Natural killer cell (primary cell): ENCODE data around the gene POR. TPM values are rescaled to one million over a fixed set of nuclear protein-coding genes. Genes with fewer than 3 reads are reported as not detected.

Source experiments
- ATAC-seq, 3 donors: fragments of 150-1000 bp in 2 of 3; fragments of 200-7000 bp in 1 of 3; cut with Tn5 transposase; 1 replicate in 1 of 3; 2 replicates in 2 of 3; pipeline ENCODE4 v1.10.0; 2021; ENCODE audit warnings: mild to moderate bottlenecking in 2 of 3, moderate library complexity in 2 of 3
- DNase-seq, 2 donors: peaks; one replicate each; pipeline versions ENCODE4 v3.0.0 to v3.0.0-alpha.2; 2013 to 2021; ENCODE audit warnings: mixed read lengths in 1 of 2
- H3K27ac ChIP-seq: one replicate; pipeline ENCODE4 v1.5.1; 2013; ENCODE audit warnings: mild to moderate bottlenecking, low read length
- H3K27me3 ChIP-seq: one replicate; pipeline ENCODE4 v1.6.1; 2013; ENCODE audit warnings: low read length; ENCODE audit not compliant: control insufficient read depth, insufficient read depth
- H3K36me3 ChIP-seq: one replicate; pipeline ENCODE4 v1.6.1; 2013; ENCODE audit warnings: low read length; ENCODE audit not compliant: control insufficient read depth, insufficient read depth
- H3K4me1 ChIP-seq: one replicate; pipeline ENCODE4 v1.6.1; 2013; ENCODE audit warnings: low read length; ENCODE audit not compliant: control insufficient read depth, insufficient read depth
- H3K4me3 ChIP-seq: one replicate; pipeline ENCODE4 v1.5.1; 2013; ENCODE audit warnings: low read length
- H3K9me3 ChIP-seq: one replicate; pipeline ENCODE4 v1.6.1; 2013; ENCODE audit warnings: low read length; ENCODE audit not compliant: control insufficient read depth, insufficient read depth
- H3K27ac Mint-ChIP-seq, 2 donors: one replicate each; pipeline ENCODE4 v1.8.0; 2022; ENCODE audit warnings: mild to moderate bottlenecking in 2 of 2, mixed read lengths in 2 of 2, moderate library complexity in 1 of 2
- H3K27me3 Mint-ChIP-seq, 2 donors: one replicate each; pipeline ENCODE4 v1.8.0; 2022; ENCODE audit warnings: low read depth in 2 of 2, mixed read lengths in 2 of 2
- H3K36me3 Mint-ChIP-seq: one replicate; pipeline ENCODE4 v1.8.0; 2022; ENCODE audit warnings: mixed read lengths
- H3K4me1 Mint-ChIP-seq, 2 donors: one replicate each; pipeline ENCODE4 v1.8.0; 2022; ENCODE audit warnings: mixed read lengths in 2 of 2
- H3K4me3 Mint-ChIP-seq: one replicate; pipeline ENCODE4 v1.8.0; 2022; ENCODE audit warnings: mild to moderate bottlenecking, moderate library complexity, mixed read lengths
- H3K9me3 Mint-ChIP-seq, 2 donors: one replicate each; pipeline ENCODE4 v1.8.0; 2022; ENCODE audit warnings: mixed read lengths in 2 of 2
- whole genome bisulfite sequencing: methylation state at CpG from one replicate; pipeline ENCODE4 v1.1.7; 2013; ENCODE audit warnings: missing lambda C conversion rate; ENCODE audit not compliant: insufficient coverage; 5-methylcytosine and 5-hydroxymethylcytosine counted together
- intact Hi-C: fragments of 100-400 bp; cut with micrococcal nuclease; formaldehyde crosslinking; loops from one replicate; pipeline ENCODE4 v1.14.2; 2022
- total RNA-seq, 4 donors: library from RNA; stranded (reverse); fragments of 120-200 nt in 1 of 4; gene quantifications; one replicate each; pipeline versions ENCODE4 v1.2.3 to v1.2.4, GENCODE V29; 2013 to 2022
- TF ChIP-seq, protein P1 (sequence below): fragments of 200-600 bp; IDR thresholded peaks from one replicate; pipeline ENCODE4 v1.8.0; 2022; ENCODE audit warnings: antibody characterized with exemption

POR gene
- total RNA-seq, 3 donors from 2014 or later (not counting 1 experiment from before 2014, with no cell fraction given), result 56.0 to 60.5 (median 58.3) TPM

DNA sequence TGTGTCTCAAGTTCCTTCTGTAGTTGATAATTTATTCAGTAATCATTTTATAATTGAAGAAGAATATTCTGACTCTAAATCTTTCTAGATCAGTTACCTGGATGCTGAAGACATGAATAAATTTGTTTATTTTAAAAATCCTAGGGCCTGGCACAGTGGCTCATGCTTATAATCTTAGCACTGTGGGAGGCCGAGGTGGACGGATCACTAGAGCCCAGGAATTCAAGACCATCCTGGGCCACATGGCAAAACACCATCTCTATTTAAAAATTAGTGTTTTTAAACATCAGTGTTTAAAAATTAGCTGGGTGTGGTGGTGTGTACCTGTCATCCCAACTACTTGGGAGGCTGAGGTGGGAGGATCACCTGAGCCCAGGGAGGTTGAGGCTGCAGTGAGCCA, 9.3 kb downstream of the POR start:
- Histone ChIP-seq H3K27ac (no peak overlapping the region), H3K36me3 (no peaks in the 10 kb centered on the region), H3K4me3 (no peak overlapping the region), H3K4me1 (peaks cover 23% of the 10 kb centered on the region), H3K27me3 (no peaks in the 10 kb centered on the region), H3K9me3 (no peaks in the 10 kb centered on the region)
- Mint-ChIP-seq H3K4me3 (no peak overlapping the region), H3K27me3 (no peaks in the 10 kb centered on the region), H3K27ac (no peak overlapping the region), H3K36me3 (no peaks in the 10 kb centered on the region), H3K9me3 (no peaks in the 10 kb centered on the region), H3K4me1 (peaks cover 23 to 54% of the 10 kb centered on the region in 2 donors)
- intact Hi-C loops, result no loop called here
- TF ChIP-seq, protein P1, sequence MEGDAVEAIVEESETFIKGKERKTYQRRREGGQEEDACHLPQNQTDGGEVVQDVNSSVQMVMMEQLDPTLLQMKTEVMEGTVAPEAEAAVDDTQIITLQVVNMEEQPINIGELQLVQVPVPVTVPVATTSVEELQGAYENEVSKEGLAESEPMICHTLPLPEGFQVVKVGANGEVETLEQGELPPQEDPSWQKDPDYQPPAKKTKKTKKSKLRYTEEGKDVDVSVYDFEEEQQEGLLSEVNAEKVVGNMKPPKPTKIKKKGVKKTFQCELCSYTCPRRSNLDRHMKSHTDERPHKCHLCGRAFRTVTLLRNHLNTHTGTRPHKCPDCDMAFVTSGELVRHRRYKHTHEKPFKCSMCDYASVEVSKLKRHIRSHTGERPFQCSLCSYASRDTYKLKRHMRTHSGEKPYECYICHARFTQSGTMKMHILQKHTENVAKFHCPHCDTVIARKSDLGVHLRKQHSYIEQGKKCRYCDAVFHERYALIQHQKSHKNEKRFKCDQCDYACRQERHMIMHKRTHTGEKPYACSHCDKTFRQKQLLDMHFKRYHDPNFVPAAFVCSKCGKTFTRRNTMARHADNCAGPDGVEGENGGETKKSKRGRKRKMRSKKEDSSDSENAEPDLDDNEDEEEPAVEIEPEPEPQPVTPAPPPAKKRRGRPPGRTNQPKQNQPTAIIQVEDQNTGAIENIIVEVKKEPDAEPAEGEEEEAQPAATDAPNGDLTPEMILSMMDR, result no peak
- WGBS, result 100% methylated on average over 1 of the region's 2 CpGs
- ATAC-seq, result no peak
- DNase-seq, result no peak

DNA sequence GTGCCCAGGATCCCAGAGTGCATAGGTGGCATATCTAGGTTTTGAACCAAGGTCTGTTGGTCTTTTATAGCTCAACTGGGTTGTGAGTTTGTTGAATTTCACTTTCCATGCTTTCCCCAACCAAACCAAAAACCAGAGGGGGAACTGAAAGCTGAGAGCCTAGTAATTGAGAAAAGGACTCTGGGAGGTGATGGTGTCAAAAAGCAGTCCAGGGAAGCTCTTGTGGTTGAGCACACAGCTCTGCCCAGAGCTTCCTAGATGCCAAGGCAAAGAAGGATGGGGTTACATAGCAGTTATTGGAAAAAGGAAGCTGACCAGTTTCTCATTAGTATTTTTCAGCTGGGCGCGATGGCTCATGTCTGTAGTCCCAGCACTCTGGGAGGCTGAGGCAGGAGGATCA, 9.9 kb downstream of the POR start:
- Histone ChIP-seq H3K36me3 (no peaks in the 10 kb centered on the region), H3K4me1 (peaks cover 23% of the 10 kb centered on the region), H3K9me3 (no peaks in the 10 kb centered on the region), H3K4me3 (no peak overlapping the region), H3K27me3 (no peaks in the 10 kb centered on the region), H3K27ac (no peak overlapping the region)
- Mint-ChIP-seq H3K27me3 (no peaks in the 10 kb centered on the region), H3K4me1 (peaks cover 26 to 49% of the 10 kb centered on the region in 2 donors), H3K4me3 (no peak overlapping the region), H3K27ac (no peak overlapping the region), H3K36me3 (no peaks in the 10 kb centered on the region), H3K9me3 (no peaks in the 10 kb centered on the region)
- WGBS, result 85% methylated on average over 2 of the region's 2 CpGs
- ATAC-seq (no peak), DNase-seq (no peak)
- TF ChIP-seq, protein P1, result no peak
- intact Hi-C loops, result no loop called here

DNA sequence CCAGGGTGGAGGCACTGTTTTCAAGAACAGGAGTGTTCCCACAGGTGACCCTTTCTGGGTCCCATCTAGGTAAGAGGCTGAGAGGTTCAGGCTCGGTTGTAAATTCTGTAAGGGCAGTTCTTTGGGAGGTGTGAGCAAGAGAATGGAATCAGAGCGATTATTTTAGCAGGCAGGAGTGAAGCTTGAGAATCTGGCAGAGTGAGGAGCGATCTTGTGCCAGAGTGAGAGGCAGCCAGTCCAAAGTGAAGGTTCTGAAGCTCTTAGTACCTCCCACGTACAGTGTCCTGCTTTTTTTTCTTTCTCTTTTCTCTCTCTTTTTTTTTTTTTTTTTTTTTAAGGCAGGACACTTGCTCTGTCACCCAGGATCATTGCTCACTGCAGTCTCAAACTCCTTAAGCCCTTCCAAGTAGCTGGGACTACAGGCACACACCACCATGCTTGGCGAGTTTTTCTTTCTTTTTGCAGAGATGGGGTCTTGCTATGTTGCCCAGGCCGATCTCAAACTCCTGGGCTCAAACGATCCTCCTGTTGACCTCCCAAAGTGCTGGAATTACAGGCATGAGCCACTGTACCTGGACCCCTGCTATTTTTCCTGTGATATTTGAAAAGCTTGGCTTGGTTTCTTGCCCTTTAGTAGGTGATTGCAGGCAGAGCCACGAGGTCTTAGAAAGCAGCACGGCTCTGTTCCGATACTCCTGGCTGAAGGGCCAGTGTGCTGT, 10.9 kb downstream of the POR start:
- no peaks in the 10 kb centered on the region for H3K9me3 ChIP-seq
- Mint-ChIP-seq H3K4me3 (no peak overlapping the region), H3K4me1 (peaks cover 27 to 41% of the 10 kb centered on the region in 2 donors), H3K27me3 (no peaks in the 10 kb centered on the region), H3K36me3 (no peaks in the 10 kb centered on the region), H3K9me3 (no peaks in the 10 kb centered on the region), H3K27ac (no peak overlapping the region)
- no peak overlapping the region for H3K4me3 ChIP-seq
- TF ChIP-seq, protein P1, result no peak
- no peaks in the 10 kb centered on the region for H3K27me3 ChIP-seq
- H3K4me1 ChIP-seq, result peaks cover 18% of the 10 kb centered on the region
- WGBS, result 95% methylated on average over 10 of the region's 10 CpGs
- intact Hi-C loops, result no loop called here
- H3K36me3 ChIP-seq, result no peaks in the 10 kb centered on the region
- no peak overlapping the region for H3K27ac ChIP-seq
- DNase-seq (no peak), ATAC-seq (no peak)

DNA sequence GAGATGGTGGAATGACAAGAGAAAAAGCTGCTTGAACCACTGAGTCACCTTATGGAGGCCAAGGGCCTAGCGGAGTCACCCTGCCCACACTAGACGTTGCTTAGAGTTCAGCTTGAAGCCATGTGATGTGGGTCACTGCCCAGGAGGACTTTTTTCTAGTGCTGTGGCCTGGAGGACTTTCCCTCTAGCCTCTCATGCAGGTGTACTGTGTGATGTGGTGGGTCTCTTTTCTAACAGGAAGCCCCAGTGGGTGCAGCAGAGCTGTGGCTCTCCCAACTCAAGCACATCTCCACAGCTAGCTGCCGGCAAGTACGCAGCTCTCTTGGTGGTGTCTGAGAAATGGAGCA, 13.6 kb downstream of the POR start:
- peaks cover under 1% of the 10 kb centered on the region for H3K36me3 Mint-ChIP-seq
- H3K4me3 Mint-ChIP-seq, result no peak overlapping the region
- Histone ChIP-seq H3K4me1 (peaks cover 14% of the 10 kb centered on the region), H3K27ac (no peak overlapping the region), H3K36me3 (no peaks in the 10 kb centered on the region), H3K4me3 (no peak overlapping the region), H3K27me3 (no peaks in the 10 kb centered on the region), H3K9me3 (no peaks in the 10 kb centered on the region)
- DNase-seq (peak in 1 of 2 donors; percentile 65), ATAC-seq (peak; percentile 50 to 86 (median 75))
- intact Hi-C loops, result no loop called here
- WGBS, result 16% methylated on average over 4 of the region's 4 CpGs
- TF ChIP-seq, protein P1, result no peak
- no peaks in the 10 kb centered on the region for H3K9me3 Mint-ChIP-seq
- H3K27ac Mint-ChIP-seq, result peak overlapping the region; percentile 36 to 68
- H3K27me3 Mint-ChIP-seq, result no peaks in the 10 kb centered on the region
- H3K4me1 Mint-ChIP-seq, result peaks cover 23 to 28% of the 10 kb centered on the region in 2 donors
